Testis (tissue), 3 donors: ENCODE results near the gene KLF18. TPM values are rescaled to one million over a fixed set of nuclear protein-coding genes. Genes with fewer than 3 reads are reported as not detected.
"Not testable (repeated sequence)": the region's sequence is repeated elsewhere in the genome, so short reads cannot be mapped to it uniquely, and the experiment has no call there.

ENCODE experiments used
- DNase-seq: peaks from one replicate; pipeline ENCODE4 v3.0.0-alpha.2; 2019
- H3K27ac ChIP-seq, 2 donors: fragments of 200-600 bp; sonication (generic); one replicate each; pipeline ENCODE4 v1.5.1; 2019
- H3K27me3 ChIP-seq: fragments of 200-600 bp; sonication (generic); one replicate; pipeline ENCODE4 v1.5.1; 2019
- H3K36me3 ChIP-seq: fragments of 200-600 bp; sonication (generic); one replicate; pipeline ENCODE4 v1.5.1; 2017; ENCODE audit warnings: low read depth; ENCODE audit errors: missing control alignments
- H3K4me1 ChIP-seq: fragments of 200-600 bp; sonication (generic); one replicate; pipeline ENCODE4 v1.5.1; 2019
- H3K4me3 ChIP-seq, 2 donors: fragments of 200-600 bp; sonication (generic); one replicate each; pipeline ENCODE4 v1.5.1; 2017 to 2019
- H3K9me3 ChIP-seq: fragments of 200-600 bp; sonication (generic); one replicate; pipeline ENCODE4 v1.5.1; 2017
- POLR2A ChIP-seq: fragments of 450-650 bp; IDR thresholded peaks from one replicate; pipeline ENCODE4 v1.6.1; 2017; ENCODE audit warnings: antibody characterized with exemption, mild to moderate bottlenecking, moderate library complexity
- WGBS, 2 donors: methylation state at CpG; one replicate each; pipeline ENCODE4 v1.1.5; 2018; 5-methylcytosine and 5-hydroxymethylcytosine counted together
- intact Hi-C: fragments of 100-400 bp; cut with DNase I; formaldehyde crosslinking; loops from one replicate; pipeline ENCODE4 v1.15.1; 2023; ENCODE audit warnings: low total_unique reads
- polyA plus RNA-seq: library from polyadenylated mRNA; stranded (reverse); fragments of 350-450 nt; fragmentation: Illumina TruSeq; extraction: RNeasy Lipid Tissue Mini Kit (QIAGEN cat#74804); gene quantifications from one replicate; pipeline ENCODE4 v1.2.3, GENCODE V29; 2014; ENCODE audit warnings: low read depth, low replicate concordance; ENCODE audit not compliant: insufficient read depth
- total RNA-seq, 2 donors: library from RNA; depleted of rRNA; stranded (reverse); fragments of >200 nt; gene quantifications; one replicate each; pipeline ENCODE4 v1.2.3, GENCODE V29; 2016
- TF ChIP-seq, protein P1 (sequence below), 3 experiments: fragments of 450-650 bp in 2 of 3; fragments of 200-600 bp in 1 of 3; sonication (generic) in 1 of 3; IDR thresholded peaks; one replicate each; pipeline ENCODE4 v1.5.1; 2016 to 2019; ENCODE audit warnings: antibody characterized with exemption in 3 of 3, mild to moderate bottlenecking in 2 of 3, moderate library complexity in 1 of 3

Gene KLF18
- total and polyA plus RNA-seq, 3 donors from 2014 or later, result 0.25 to 0.81 (median 0.39) TPM

DNA sequence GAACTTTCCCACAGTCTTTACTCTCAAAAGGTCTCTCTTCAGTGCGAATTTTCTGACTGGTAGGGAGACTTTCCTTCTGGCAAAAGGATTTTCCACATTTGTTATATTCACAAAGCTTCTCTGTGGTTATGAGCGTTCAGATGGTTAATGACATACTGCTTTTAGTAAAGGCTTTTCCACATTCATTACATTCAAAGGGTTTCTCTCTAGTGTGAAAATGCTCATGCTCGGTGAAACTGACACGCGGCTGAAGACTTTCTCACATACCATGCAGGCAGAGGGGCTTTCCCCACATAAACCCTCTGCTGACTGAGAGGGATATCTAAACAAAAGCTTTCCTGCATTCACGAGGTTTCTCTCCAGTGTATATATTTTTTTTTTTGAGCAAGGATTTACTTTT lies 9.9 kb upstream of the KLF18 start:
- Histone ChIP-seq H3K4me1 (no peaks in the 10 kb centered on the region), H3K27me3 (no peaks in the 10 kb centered on the region), H3K4me3 (no peak overlapping the region), H3K9me3 (no peaks in the 10 kb centered on the region), H3K36me3 (no peaks in the 10 kb centered on the region), H3K27ac (no peak overlapping the region)
- intact Hi-C loops, result no loop called here
- 75 to 77% methylated on average over 6 of the region's 6 CpGs for WGBS, 2 donors
- TF ChIP-seq POLR2A, result no peak
- TF ChIP-seq, protein P1, sequence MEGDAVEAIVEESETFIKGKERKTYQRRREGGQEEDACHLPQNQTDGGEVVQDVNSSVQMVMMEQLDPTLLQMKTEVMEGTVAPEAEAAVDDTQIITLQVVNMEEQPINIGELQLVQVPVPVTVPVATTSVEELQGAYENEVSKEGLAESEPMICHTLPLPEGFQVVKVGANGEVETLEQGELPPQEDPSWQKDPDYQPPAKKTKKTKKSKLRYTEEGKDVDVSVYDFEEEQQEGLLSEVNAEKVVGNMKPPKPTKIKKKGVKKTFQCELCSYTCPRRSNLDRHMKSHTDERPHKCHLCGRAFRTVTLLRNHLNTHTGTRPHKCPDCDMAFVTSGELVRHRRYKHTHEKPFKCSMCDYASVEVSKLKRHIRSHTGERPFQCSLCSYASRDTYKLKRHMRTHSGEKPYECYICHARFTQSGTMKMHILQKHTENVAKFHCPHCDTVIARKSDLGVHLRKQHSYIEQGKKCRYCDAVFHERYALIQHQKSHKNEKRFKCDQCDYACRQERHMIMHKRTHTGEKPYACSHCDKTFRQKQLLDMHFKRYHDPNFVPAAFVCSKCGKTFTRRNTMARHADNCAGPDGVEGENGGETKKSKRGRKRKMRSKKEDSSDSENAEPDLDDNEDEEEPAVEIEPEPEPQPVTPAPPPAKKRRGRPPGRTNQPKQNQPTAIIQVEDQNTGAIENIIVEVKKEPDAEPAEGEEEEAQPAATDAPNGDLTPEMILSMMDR (IDR thresholded peaks at IDR 0.05), result no peak
- no peak for DNase-seq

DNA sequence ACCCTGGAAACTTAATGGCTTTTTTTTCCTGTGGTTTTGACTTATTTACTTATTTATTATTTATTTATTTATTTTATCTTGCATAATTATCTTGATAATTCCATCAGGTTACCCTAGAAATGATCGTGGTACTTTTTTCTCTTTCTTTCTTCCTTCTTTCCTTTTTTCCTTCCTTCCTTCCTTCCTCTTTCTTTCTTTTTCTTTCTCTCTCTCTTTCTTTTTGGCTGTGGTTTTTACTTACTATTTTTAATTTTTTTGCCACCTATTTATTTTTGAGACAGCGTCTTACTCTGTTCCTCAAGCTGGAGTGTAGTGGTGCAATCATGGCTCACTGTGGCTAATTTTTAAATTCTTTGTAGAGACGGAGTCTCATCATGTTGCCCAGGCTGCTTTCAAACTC lies 6.2 kb upstream of the KLF18 start:
- Histone ChIP-seq H3K4me3 (no peak overlapping the region), H3K9me3 (no peaks in the 10 kb centered on the region), H3K4me1 (no peaks in the 10 kb centered on the region), H3K27ac (no peak overlapping the region), H3K36me3 (no peaks in the 10 kb centered on the region), H3K27me3 (no peaks in the 10 kb centered on the region)
- DNase-seq, result no peak
- no peak for TF ChIP-seq POLR2A
- TF ChIP-seq, protein P1 (IDR thresholded peaks at IDR 0.05), result no peak
- 80 to 86% methylated on average over 3 of the region's 3 CpGs for WGBS, 2 donors
- intact Hi-C loops, result no loop called here

DNA sequence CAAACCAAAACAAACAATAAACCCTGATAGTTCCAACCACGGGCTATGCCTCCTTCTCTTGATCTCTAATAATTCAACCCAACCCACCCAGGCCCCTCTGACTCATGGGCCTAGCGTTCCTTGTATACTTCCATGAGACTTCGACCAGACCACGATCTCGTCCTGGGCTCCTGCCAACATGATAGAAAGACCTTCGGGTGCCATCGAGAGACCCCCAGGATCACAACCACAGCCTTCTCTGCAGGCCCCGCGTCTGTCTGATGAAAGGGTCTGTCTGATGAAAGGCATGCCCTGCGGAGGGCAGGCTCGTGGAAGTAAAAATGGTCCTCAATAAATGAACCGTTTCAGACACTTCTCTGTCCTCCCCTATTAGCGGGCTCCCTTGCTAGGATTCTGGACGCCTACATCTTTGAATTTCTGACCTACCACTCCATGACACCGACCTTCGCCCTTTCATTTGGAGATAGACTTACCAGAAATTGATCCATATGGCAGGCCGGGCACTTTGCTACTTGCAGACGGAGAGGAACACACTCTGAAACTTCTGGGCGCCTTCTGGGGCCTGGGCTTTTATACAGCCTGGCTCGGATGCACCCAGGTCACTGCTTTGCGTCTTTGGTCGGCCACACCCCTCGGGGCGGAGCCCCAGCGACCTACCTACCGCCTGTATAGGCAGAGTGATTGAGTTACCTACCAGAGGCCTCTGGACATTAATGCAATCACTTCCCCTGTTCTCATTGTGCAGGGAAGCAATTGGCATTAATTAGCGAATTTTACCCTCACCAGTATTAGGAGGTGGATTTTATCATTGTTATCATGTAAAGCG lies 5.3 kb upstream of the KLF18 start:
- Histone ChIP-seq H3K27ac (no peak overlapping the region), H3K27me3 (no peaks in the 10 kb centered on the region), H3K4me1 (no peaks in the 10 kb centered on the region), H3K4me3 (no peak overlapping the region), H3K9me3 (no peaks in the 10 kb centered on the region), H3K36me3 (no peaks in the 10 kb centered on the region)
- DNase-seq, result no peak
- 67 to 80% methylated on average over 28 of the region's 28 CpGs for WGBS, 2 donors
- intact Hi-C loops, result no loop called here
- TF ChIP-seq, protein P1 (IDR thresholded peaks at IDR 0.05), result no peak
- no peak for TF ChIP-seq POLR2A

DNA sequence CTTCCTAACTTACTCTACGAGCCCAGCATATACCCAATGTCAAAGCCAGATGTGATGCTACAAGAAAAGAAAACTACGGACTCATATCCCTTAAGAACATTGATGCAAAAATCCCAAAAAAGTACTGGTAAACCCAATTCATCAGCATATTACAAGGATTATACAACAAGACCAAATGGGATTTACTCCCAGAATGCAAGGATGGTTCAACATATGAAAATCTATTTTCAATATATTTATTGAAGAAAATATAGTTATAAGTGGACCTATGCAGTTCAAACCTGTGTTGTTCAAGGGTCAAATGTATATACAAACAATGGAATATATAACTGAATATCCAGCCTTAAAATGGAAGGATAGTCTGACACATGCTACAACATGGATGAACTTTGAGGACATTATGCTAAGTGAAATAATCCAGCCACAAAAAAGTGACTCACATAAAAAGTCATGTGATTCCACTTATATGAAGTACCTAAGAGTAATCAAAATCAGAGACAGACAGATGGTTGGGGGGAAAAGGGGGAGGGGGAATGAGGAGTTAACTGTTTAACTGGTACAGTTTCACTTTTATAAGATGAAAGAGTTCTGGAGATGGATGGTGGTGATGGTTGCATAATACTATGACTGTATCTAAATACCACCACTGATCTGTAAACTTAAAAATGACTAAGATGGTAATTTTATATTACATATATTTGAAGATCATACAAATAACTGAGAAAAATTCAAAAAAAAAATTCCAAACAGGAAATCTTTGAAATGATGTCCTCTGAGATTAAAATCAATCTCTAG lies 3.7 kb upstream of the KLF18 start:
- TF ChIP-seq, protein P1 (IDR thresholded peaks at IDR 0.05), result no peak
- no peak for TF ChIP-seq POLR2A
- Histone ChIP-seq H3K27ac (no peak overlapping the region), H3K36me3 (no peaks in the 10 kb centered on the region), H3K4me3 (no peak overlapping the region), H3K9me3 (no peaks in the 10 kb centered on the region), H3K4me1 (no peaks in the 10 kb centered on the region), H3K27me3 (no peaks in the 10 kb centered on the region)
- 95% methylated on average over 2 of the region's 2 CpGs for WGBS, 2 donors
- intact Hi-C loops, result no loop called here
- no peak for DNase-seq

DNA sequence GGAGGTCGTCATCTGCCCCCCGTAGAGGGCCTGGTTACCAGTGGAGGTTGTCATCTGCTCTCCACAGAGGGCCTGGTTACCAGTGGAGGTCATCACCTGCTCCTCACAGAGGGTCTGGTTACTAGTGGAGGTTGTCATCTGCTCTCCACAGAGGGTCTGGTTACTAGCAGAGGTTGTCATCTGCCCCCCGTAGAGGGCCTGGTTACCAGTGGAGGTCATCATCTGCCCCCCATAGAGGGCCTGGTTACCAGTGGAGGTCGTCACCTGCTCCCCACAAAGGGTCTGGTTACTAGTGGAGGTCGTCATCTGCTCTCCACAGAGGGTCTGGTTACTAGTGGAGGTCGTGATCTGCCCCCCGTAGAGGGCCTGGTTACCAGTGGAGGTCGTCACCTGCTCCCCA lies 1.9 kb downstream of the KLF18 start:
- H3K9me3 ChIP-seq, H3K27ac ChIP-seq, H3K27me3 ChIP-seq, DNase-seq, H3K4me1 ChIP-seq, H3K36me3 ChIP-seq, intact Hi-C loops, H3K4me3 ChIP-seq: not testable (repeated sequence)
- 93 to 96% methylated on average over 5 to 7 of the region's 8 CpGs for WGBS, 2 donors
